Esophagus squamous epithelium (tissue), 5 donors: ENCODE results near the gene CHAD. TPM values are rescaled to one million over a fixed set of nuclear protein-coding genes. Genes with fewer than 3 reads are reported as not detected.

Experiments used
- DNase-seq: peaks from one replicate; lab custom pipeline; 2025; lab: John Stamatoyannopoulos, UW
- H3K27ac ChIP-seq, 4 donors: fragments of 200-600 bp; sonication (generic); one replicate each; pipeline ENCODE4 v1.5.1; 2016 to 2019; ENCODE audit warnings: mild to moderate bottlenecking in 1 of 4
- H3K27me3 ChIP-seq, 4 donors: fragments of 200-600 bp; sonication (generic); 1 replicate in 3 of 4; 2 replicates in 1 of 4; pipeline versions ENCODE4 v1.5.1 to v1.6.0; 2017 to 2021; ENCODE audit warnings: antibody characterized with exemption in 1 of 4
- H3K36me3 ChIP-seq, 3 donors: fragments of 200-600 bp; sonication (generic); one replicate each; pipeline ENCODE4 v1.5.1; 2016 to 2019
- H3K4me1 ChIP-seq, 3 donors: fragments of 200-600 bp; sonication (generic); one replicate each; pipeline ENCODE4 v1.5.1; 2017 to 2019
- H3K4me3 ChIP-seq, 4 donors: fragments of 200-600 bp; sonication (generic); 1 replicate in 3 of 4; 2 replicates in 1 of 4; pipeline ENCODE4 v1.5.1; 2016 to 2019; ENCODE audit warnings: mild to moderate bottlenecking in 2 of 4, moderate library complexity in 1 of 4
- H3K9me3 ChIP-seq, 3 donors: fragments of 200-600 bp; sonication (generic); one replicate each; pipeline ENCODE4 v1.5.1; 2016 to 2019
- CTCF ChIP-seq, 6 experiments: fragments of 450-650 bp in 4 of 6; fragments of 200-600 bp in 2 of 6; sonication (generic) in 2 of 6; IDR thresholded peaks; one replicate each; pipeline ENCODE4 v1.5.1; 2016 to 2019; ENCODE audit warnings: antibody characterized with exemption in 6 of 6, mild to moderate bottlenecking in 4 of 6, moderate library complexity in 4 of 6
- POLR2A ChIP-seq, 4 donors: fragments of 450-650 bp; IDR thresholded peaks; one replicate each; pipeline ENCODE4 v1.6.1; 2017; ENCODE audit warnings: antibody characterized with exemption in 4 of 4, mild to moderate bottlenecking in 4 of 4, moderate library complexity in 3 of 4
- WGBS, 2 donors: methylation state at CpG; one replicate each; pipeline ENCODE4 v1.1.5; 2018; 5-methylcytosine and 5-hydroxymethylcytosine counted together
- intact Hi-C: fragments of 100-400 bp; cut with DNase I; formaldehyde crosslinking; loops from one replicate; pipeline ENCODE4 v1.15.0; 2022
- total RNA-seq, 4 donors: library from RNA; depleted of rRNA; stranded (reverse); fragments of >200 nt; gene quantifications; one replicate each; pipeline ENCODE4 v1.1.0, GENCODE V29; 2016
- donor health status: DM: yes; HTN: yes; CAD: no.

CHAD gene
- total RNA-seq, 4 donors from 2014 or later, result 0.19 to 0.80 TPM; not detected in 2

GRCh38 chr17:50462446-50462845 is 6.2 kb downstream of the CHAD start:
- intact Hi-C loops, result no loop called here
- no peak for DNase-seq
- WGBS, 2 donors, result 74 to 77% methylated on average over 6 of the region's 9 CpGs

GRCh38 chr17:50461550-50462132 is 7.0 kb downstream of the CHAD start:
- no peaks in the 10 kb centered on the region for H3K9me3 ChIP-seq
- H3K36me3 ChIP-seq, result peaks cover 0 to 18% (median 0%) of the 10 kb centered on the region in 3 donors
- no peaks in the 10 kb centered on the region for H3K27me3 ChIP-seq
- H3K27ac ChIP-seq, result no peak overlapping the region
- 86 to 87% methylated on average over 6 of the region's 14 CpGs for WGBS, 2 donors
- intact Hi-C loops, result no loop called here
- TF ChIP-seq CTCF (IDR thresholded peaks at IDR 0.05) (no peak), POLR2A (IDR thresholded peaks at IDR 0.05) (no peak)
- no peak overlapping the region for H3K4me3 ChIP-seq
- no peak for DNase-seq
- H3K4me1 ChIP-seq, result peaks cover 0 to 26% (median 8%) of the 10 kb centered on the region in 3 donors

More at GRCh38 chr17:50462446-50462845, 6.2 kb downstream of the CHAD start:
- H3K27ac ChIP-seq, result no peak overlapping the region
- no peak for TF ChIP-seq POLR2A (IDR thresholded peaks at IDR 0.05)
- no peak for TF ChIP-seq CTCF (IDR thresholded peaks at IDR 0.05)
- H3K36me3 ChIP-seq, result peaks cover 0 to 18% (median 0%) of the 10 kb centered on the region in 3 donors
- H3K4me1 ChIP-seq, result peaks cover 0 to 28% (median 9%) of the 10 kb centered on the region in 3 donors
- no peak overlapping the region for H3K4me3 ChIP-seq
- no peaks in the 10 kb centered on the region for H3K9me3 ChIP-seq
- peaks cover 0 to 5% (median 0%) of the 10 kb centered on the region in 4 donors for H3K27me3 ChIP-seq

- Histone ChIP-seq H3K27me3 (no peaks in the 10 kb centered on the region), H3K4me3 (no peak overlapping the region), H3K9me3 (no peaks in the 10 kb centered on the region), H3K27ac (no peak overlapping the region), H3K36me3 (peaks cover 0 to 18% (median 0%) of the 10 kb centered on the region in 3 donors), H3K4me1 (peaks cover 0 to 20% (median 5%) of the 10 kb centered on the region in 3 donors)
- DNase-seq, result no peak
- TF ChIP-seq CTCF (IDR thresholded peaks at IDR 0.05) (no peak), POLR2A (IDR thresholded peaks at IDR 0.05) (no peak)
- WGBS, 2 donors, result 87 to 94% methylated on average over 3 of the region's 9 CpGs
- intact Hi-C loops, result no loop called here
Measured at GRCh38 chr17:50460831-50461526, 7.7 kb downstream of the CHAD start.

GRCh38 chr17:50459756-50460155 is 8.9 kb downstream of the CHAD start:
- Histone ChIP-seq H3K4me3 (no peak overlapping the region), H3K27ac (no peak overlapping the region), H3K4me1 (peaks cover 0 to 30% (median 8%) of the 10 kb centered on the region in 3 donors), H3K27me3 (no peaks in the 10 kb centered on the region), H3K9me3 (no peaks in the 10 kb centered on the region), H3K36me3 (peaks cover 0 to 18% (median 0%) of the 10 kb centered on the region in 3 donors)
- 67 to 79% methylated on average over 3 to 4 of the region's 4 CpGs for WGBS, 2 donors
- intact Hi-C loops, result no loop called here
- DNase-seq, result no peak
- no peak for TF ChIP-seq POLR2A (IDR thresholded peaks at IDR 0.05)
- no peak for TF ChIP-seq CTCF (IDR thresholded peaks at IDR 0.05)
